Measurements from ENCODE around the gene AGAP2. TPM values are rescaled to one million over a fixed set of nuclear protein-coding genes. Genes with fewer than 3 reads are reported as not detected.

The AGAP2 gene
- total and polyA plus RNA-seq, 9 of the 15 experiments (the other 6 are each of a cell fraction or from before 2014, with no cell fraction given): 0.04 to 0.77 (median 0.28) TPM; not detected in 1

- TF ChIP-seq CHD7 (IDR thresholded peaks at IDR 0.05; ENCODE audit: low read depth, low read length) (no peak), CAMTA2 (CRISPR knock-in tag; conservative IDR thresholded peaks at IDR 0.05) (no peak), ZNF76 (CRISPR knock-in tag; IDR thresholded peaks at IDR 0.05; ENCODE audit: borderline replicate concordance) (no peak), CEBPG (CRISPR knock-in tag; IDR thresholded peaks at IDR 0.05) (peak; percentile 95), CEBPG (tag; conservative IDR thresholded peaks at IDR 0.05 in 1 of 2, IDR thresholded peaks at IDR 0.05 in 1 of 2) (peak; percentile 85 to 93), SOX6 (IDR thresholded peaks at IDR 0.05) (peak; percentile 71; the same call in 1 of the 2 replicates), ZNF143 (CRISPR knock-in tag; IDR thresholded peaks at IDR 0.05) (no peak), GATAD2B (IDR thresholded peaks at IDR 0.05; ENCODE audit: borderline replicate concordance) (peak; percentile 51; the same call in 1 of the 2 replicates), TRIM24 (IDR thresholded peaks at IDR 0.05) (peak in 1 of 2 experiments; percentile 79; a peak in 2 of 4 replicates), U2AF1 (optimal IDR thresholded peaks at IDR 0.05; ENCODE audit: low read depth, low read length) (no peak), ZNF583 (CRISPR knock-in tag; IDR thresholded peaks at IDR 0.05) (no peak), ZNF707 (CRISPR knock-in tag; conservative IDR thresholded peaks at IDR 0.05) (no peak)
- TF ChIP-seq, protein P1, sequence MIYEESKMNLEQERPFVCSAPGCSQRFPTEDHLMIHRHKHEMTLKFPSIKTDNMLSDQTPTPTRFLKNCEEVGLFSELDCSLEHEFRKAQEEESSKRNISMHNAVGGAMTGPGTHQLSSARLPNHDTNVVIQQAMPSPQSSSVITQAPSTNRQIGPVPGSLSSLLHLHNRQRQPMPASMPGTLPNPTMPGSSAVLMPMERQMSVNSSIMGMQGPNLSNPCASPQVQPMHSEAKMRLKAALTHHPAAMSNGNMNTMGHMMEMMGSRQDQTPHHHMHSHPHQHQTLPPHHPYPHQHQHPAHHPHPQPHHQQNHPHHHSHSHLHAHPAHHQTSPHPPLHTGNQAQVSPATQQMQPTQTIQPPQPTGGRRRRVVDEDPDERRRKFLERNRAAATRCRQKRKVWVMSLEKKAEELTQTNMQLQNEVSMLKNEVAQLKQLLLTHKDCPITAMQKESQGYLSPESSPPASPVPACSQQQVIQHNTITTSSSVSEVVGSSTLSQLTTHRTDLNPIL (CRISPR knock-in tag; IDR thresholded peaks at IDR 0.05): no peak
- TF ChIP-seq, protein P2, sequence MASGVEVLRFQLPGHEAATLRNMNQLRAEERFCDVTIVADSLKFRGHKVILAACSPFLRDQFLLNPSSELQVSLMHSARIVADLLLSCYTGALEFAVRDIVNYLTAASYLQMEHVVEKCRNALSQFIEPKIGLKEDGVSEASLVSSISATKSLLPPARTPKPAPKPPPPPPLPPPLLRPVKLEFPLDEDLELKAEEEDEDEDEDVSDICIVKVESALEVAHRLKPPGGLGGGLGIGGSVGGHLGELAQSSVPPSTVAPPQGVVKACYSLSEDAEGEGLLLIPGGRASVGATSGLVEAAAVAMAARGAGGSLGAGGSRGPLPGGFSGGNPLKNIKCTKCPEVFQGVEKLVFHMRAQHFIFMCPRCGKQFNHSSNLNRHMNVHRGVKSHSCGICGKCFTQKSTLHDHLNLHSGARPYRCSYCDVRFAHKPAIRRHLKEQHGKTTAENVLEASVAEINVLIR (CRISPR knock-in tag; IDR thresholded peaks at IDR 0.05): peak; percentile 83
Observed at GRCh38 chr12:57782608-57783465, 44.3 kb upstream of the AGAP2 start, which contains the start of gene TSFM (continued).
